ENCODE results near the gene AHCY.

DNA sequence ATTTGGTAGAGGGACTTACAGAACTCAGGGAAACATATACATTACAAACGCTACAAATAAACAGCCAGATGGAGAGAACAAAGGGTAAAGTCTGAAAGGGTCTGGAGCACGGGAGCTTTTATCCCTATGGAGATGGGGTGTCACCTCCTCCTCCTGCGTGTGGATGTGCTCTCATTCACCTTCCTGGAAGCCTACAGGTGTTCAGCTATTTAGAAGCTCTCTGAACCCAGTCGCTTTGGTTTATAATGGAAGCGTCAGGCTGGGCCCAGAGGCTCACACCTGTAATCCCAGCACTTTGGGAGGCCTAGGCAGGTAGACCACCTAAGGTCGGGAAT lies 42.2 kb upstream of the AHCY start:
- TF ChIP-seq, protein P1, sequence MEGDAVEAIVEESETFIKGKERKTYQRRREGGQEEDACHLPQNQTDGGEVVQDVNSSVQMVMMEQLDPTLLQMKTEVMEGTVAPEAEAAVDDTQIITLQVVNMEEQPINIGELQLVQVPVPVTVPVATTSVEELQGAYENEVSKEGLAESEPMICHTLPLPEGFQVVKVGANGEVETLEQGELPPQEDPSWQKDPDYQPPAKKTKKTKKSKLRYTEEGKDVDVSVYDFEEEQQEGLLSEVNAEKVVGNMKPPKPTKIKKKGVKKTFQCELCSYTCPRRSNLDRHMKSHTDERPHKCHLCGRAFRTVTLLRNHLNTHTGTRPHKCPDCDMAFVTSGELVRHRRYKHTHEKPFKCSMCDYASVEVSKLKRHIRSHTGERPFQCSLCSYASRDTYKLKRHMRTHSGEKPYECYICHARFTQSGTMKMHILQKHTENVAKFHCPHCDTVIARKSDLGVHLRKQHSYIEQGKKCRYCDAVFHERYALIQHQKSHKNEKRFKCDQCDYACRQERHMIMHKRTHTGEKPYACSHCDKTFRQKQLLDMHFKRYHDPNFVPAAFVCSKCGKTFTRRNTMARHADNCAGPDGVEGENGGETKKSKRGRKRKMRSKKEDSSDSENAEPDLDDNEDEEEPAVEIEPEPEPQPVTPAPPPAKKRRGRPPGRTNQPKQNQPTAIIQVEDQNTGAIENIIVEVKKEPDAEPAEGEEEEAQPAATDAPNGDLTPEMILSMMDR (IDR thresholded peaks at IDR 0.05; ENCODE audit: poor library complexity, severe bottlenecking), result no peak
- TF ChIP-seq POLR2AphosphoS5 (IDR thresholded peaks at IDR 0.05), result no peak
- TF ChIP-seq, protein P2, sequence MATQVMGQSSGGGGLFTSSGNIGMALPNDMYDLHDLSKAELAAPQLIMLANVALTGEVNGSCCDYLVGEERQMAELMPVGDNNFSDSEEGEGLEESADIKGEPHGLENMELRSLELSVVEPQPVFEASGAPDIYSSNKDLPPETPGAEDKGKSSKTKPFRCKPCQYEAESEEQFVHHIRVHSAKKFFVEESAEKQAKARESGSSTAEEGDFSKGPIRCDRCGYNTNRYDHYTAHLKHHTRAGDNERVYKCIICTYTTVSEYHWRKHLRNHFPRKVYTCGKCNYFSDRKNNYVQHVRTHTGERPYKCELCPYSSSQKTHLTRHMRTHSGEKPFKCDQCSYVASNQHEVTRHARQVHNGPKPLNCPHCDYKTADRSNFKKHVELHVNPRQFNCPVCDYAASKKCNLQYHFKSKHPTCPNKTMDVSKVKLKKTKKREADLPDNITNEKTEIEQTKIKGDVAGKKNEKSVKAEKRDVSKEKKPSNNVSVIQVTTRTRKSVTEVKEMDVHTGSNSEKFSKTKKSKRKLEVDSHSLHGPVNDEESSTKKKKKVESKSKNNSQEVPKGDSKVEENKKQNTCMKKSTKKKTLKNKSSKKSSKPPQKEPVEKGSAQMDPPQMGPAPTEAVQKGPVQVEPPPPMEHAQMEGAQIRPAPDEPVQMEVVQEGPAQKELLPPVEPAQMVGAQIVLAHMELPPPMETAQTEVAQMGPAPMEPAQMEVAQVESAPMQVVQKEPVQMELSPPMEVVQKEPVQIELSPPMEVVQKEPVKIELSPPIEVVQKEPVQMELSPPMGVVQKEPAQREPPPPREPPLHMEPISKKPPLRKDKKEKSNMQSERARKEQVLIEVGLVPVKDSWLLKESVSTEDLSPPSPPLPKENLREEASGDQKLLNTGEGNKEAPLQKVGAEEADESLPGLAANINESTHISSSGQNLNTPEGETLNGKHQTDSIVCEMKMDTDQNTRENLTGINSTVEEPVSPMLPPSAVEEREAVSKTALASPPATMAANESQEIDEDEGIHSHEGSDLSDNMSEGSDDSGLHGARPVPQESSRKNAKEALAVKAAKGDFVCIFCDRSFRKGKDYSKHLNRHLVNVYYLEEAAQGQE (IDR thresholded peaks at IDR 0.05; ENCODE audit: borderline replicate concordance), result no peak
- TF ChIP-seq TAF1 (IDR thresholded peaks at IDR 0.05; ENCODE audit: low read depth), result no peak
